ENCODE data around the gene TBK1. TPM values are rescaled to one million over a fixed set of nuclear protein-coding genes. Genes with fewer than 3 reads are reported as not detected.

Gene TBK1
- total RNA-seq, 1 experiment from 2014 or later: 23.6 TPM

DNA sequence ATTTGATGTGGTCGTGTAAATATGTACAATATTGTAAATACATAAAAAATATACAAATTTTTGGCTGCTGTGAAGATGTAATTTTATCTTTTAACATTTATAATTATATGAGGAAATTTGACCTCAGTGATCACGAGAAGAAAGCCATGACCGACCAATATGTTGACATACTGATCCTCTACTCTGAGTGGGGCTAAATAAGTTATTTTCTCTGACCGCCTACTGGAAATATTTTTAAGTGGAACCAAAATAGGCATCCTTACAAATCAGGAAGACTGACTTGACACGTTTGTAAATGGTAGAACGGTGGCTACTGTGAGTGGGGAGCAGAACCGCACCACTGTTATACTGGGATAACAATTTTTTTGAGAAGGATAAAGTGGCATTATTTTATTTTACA, 49.6 kb downstream of the TBK1 start:
- no peaks in the 10 kb centered on the region for H3K4me1 ChIP-seq (ENCODE audit: insufficient read depth, low read length)
- H2BK15ac ChIP-seq (ENCODE audit: low read depth, low read length): no peak overlapping the region
- no peak overlapping the region for H3K27ac ChIP-seq (ENCODE audit: insufficient read length, low read depth, low read length)
- H3K4ac ChIP-seq (ENCODE audit: low read depth, low read length): no peak overlapping the region
- H3K4me2 ChIP-seq (ENCODE audit: insufficient read depth, insufficient read length, low read length): no peak overlapping the region
- no peaks in the 10 kb centered on the region for H3K27me3 Mint-ChIP-seq (ENCODE audit: low read depth)
- no peak for DNase-seq
- no peaks in the 10 kb centered on the region for H3K9me3 Mint-ChIP-seq
- no peak overlapping the region for H3K14ac ChIP-seq (ENCODE audit: insufficient read depth, low read length)
- no peak overlapping the region for H3K18ac ChIP-seq (ENCODE audit: insufficient read length, low read depth, low read length)
- H2BK5ac ChIP-seq (ENCODE audit: insufficient read length, low read length): no peak overlapping the region
- no peaks in the 10 kb centered on the region for H3K9me3 ChIP-seq (ENCODE audit: control insufficient read depth, low read depth, low read length)
- no CpG with 5 or more reads among the region's 7 CpGs for WGBS (ENCODE audit: extremely low coverage, insufficient read length, low lambda C conversion rate)
- no peaks in the 10 kb centered on the region for H3K23me2 ChIP-seq (ENCODE audit: insufficient read length, low read depth, low read length, poor library complexity, severe bottlenecking)
- no peaks in the 10 kb centered on the region; the same call in 1 of the 2 replicates for H3K79me2 ChIP-seq (ENCODE audit: insufficient read depth, low read length)
- H3K9ac ChIP-seq (ENCODE audit: extremely low read depth, insufficient read length, low read length): no peak overlapping the region
- H4K20me1 ChIP-seq (ENCODE audit: control insufficient read depth, insufficient read depth, insufficient read length): no peaks in the 10 kb centered on the region
- TF ChIP-seq, protein P1, sequence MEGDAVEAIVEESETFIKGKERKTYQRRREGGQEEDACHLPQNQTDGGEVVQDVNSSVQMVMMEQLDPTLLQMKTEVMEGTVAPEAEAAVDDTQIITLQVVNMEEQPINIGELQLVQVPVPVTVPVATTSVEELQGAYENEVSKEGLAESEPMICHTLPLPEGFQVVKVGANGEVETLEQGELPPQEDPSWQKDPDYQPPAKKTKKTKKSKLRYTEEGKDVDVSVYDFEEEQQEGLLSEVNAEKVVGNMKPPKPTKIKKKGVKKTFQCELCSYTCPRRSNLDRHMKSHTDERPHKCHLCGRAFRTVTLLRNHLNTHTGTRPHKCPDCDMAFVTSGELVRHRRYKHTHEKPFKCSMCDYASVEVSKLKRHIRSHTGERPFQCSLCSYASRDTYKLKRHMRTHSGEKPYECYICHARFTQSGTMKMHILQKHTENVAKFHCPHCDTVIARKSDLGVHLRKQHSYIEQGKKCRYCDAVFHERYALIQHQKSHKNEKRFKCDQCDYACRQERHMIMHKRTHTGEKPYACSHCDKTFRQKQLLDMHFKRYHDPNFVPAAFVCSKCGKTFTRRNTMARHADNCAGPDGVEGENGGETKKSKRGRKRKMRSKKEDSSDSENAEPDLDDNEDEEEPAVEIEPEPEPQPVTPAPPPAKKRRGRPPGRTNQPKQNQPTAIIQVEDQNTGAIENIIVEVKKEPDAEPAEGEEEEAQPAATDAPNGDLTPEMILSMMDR (conservative IDR thresholded peaks at IDR 0.05): no peak
- no peak overlapping the region for H3K27ac Mint-ChIP-seq
- H3K4me1 Mint-ChIP-seq: no peaks in the 10 kb centered on the region
- no peak overlapping the region for H3T11ph ChIP-seq (ENCODE audit: low read length)
- H4K5ac ChIP-seq (ENCODE audit: insufficient read length, low read depth, low read length): no peak overlapping the region
- H4K8ac ChIP-seq (replicated peaks; ENCODE audit: insufficient read length, low read depth, low read length): no peak overlapping the region
- no peak overlapping the region for H2BK12ac ChIP-seq (ENCODE audit: insufficient read length, low read depth, low read length)
- no peak overlapping the region for H2BK20ac ChIP-seq (ENCODE audit: low read depth, low read length, poor library complexity, severe bottlenecking)
- no peak overlapping the region for H2AK5ac ChIP-seq (ENCODE audit: insufficient read length, low read length)
- no peak overlapping the region for H3K56ac ChIP-seq (ENCODE audit: insufficient read length, low read depth, low read length)
- no peak overlapping the region for H2BK120ac ChIP-seq (ENCODE audit: low read depth, low read length, poor library complexity, severe bottlenecking)
- H3K4me3 Mint-ChIP-seq: no peak overlapping the region
- no peak overlapping the region for H4K91ac ChIP-seq (ENCODE audit: insufficient read length, low read depth, low read length)
- H2AFZ ChIP-seq (ENCODE audit: low read length): no peak overlapping the region
- H3K27me3 ChIP-seq (ENCODE audit: insufficient read depth, low read length): no peaks in the 10 kb centered on the region
- H3K23ac ChIP-seq (ENCODE audit: insufficient read length, low read depth, low read length): no peak overlapping the region
- no peaks in the 10 kb centered on the region for H3K79me1 ChIP-seq (ENCODE audit: insufficient read depth, low read depth, low read length, poor library complexity, severe bottlenecking)
- peaks cover 9 to 46% (median 27%) of the 10 kb centered on the region in 3 experiments; a peak in 5 of 7 replicates for H3K36me3 Mint-ChIP-seq (ENCODE audit: insufficient read depth in 1 of 3, low read depth in 3 of 3)
